WTC11 (cell line): ENCODE data around the gene ZIK1. TPM values are rescaled to one million over a fixed set of nuclear protein-coding genes. Genes with fewer than 3 reads are reported as not detected.

ENCODE experiments used
- ATAC-seq: fragments of 200-7000 bp; cut with Tn5 transposase; 2 replicates; pipeline ENCODE4 v1.10.0; 2021; ENCODE audit warnings: mild to moderate bottlenecking, moderate library complexity
- CTCF ChIA-PET: fragments of 300-600 bp; sonication (Branson Sonifier 250); formaldehyde crosslinking; loops from one replicate; lab custom pipeline; 2021; ENCODE audit warnings: antibody characterized with exemption; lab: Charles Lee
- POLR2A ChIA-PET: fragments of 350-600 bp; sonication (Branson Sonifier 250); formaldehyde crosslinking; loops from one replicate; lab custom pipeline; 2021; ENCODE audit warnings: antibody characterized with exemption; lab: Charles Lee
- DNase-seq: peaks from one replicate; pipeline ENCODE4 v3.0.0; 2021; ENCODE audit warnings: low spot score
- H3K27ac Mint-ChIP-seq: 2 replicates; pipeline ENCODE4 v1.8.0; 2021; ENCODE audit warnings: mixed read lengths
- H3K27me3 Mint-ChIP-seq: 2 replicates; pipeline ENCODE4 v1.8.0; 2021; ENCODE audit warnings: low read depth, mild to moderate bottlenecking, moderate library complexity, mixed read lengths
- H3K36me3 Mint-ChIP-seq: 2 replicates; pipeline ENCODE4 v1.8.0; 2021; ENCODE audit warnings: mixed read lengths
- H3K4me1 Mint-ChIP-seq: 2 replicates; pipeline ENCODE4 v1.8.0; 2022; ENCODE audit warnings: mixed read lengths
- H3K4me3 Mint-ChIP-seq: 2 replicates; pipeline ENCODE4 v1.8.0; 2021; ENCODE audit warnings: mild to moderate bottlenecking, moderate library complexity, mixed read lengths
- H3K9me3 Mint-ChIP-seq: 2 replicates; pipeline ENCODE4 v1.8.0; 2021; ENCODE audit warnings: mixed read lengths
- ATF1 ChIP-seq: sonication (generic); formaldehyde crosslinking; IDR thresholded peaks from 2 replicates; pipeline ENCODE4 v1.8.1; 2023; ENCODE audit warnings: mild to moderate bottlenecking, moderate library complexity, missing genetic modification reagents
- CBFB ChIP-seq: sonication (generic); formaldehyde crosslinking; IDR thresholded peaks from 2 replicates; pipeline ENCODE4 v1.8.1; 2022; ENCODE audit warnings: mild to moderate bottlenecking, low read depth, missing genetic modification reagents
- E2F1 ChIP-seq: sonication (generic); formaldehyde crosslinking; IDR thresholded peaks from 2 replicates; pipeline ENCODE4 v1.8.0; 2022; ENCODE audit warnings: mild to moderate bottlenecking, missing genetic modification reagents
- FOXK1 ChIP-seq: sonication (generic); formaldehyde crosslinking; IDR thresholded peaks from 2 replicates; pipeline ENCODE4 v1.8.0; 2022; ENCODE audit warnings: mild to moderate bottlenecking, moderate library complexity, missing genetic modification reagents
- GABPB1 ChIP-seq: sonication (generic); formaldehyde crosslinking; IDR thresholded peaks from 2 replicates; pipeline ENCODE4 v1.8.1; 2023; ENCODE audit warnings: mild to moderate bottlenecking, missing genetic modification reagents
- MYBL2 ChIP-seq: sonication (generic); formaldehyde crosslinking; IDR thresholded peaks from 2 replicates; pipeline ENCODE4 v1.8.1; 2023; ENCODE audit warnings: mild to moderate bottlenecking, moderate library complexity, missing genetic modification reagents
- NFE2L1 ChIP-seq: sonication (generic); formaldehyde crosslinking; IDR thresholded peaks from 2 replicates; pipeline ENCODE4 v1.8.1; 2023; ENCODE audit warnings: missing genetic modification reagents
- OVOL2 ChIP-seq: fragments of 250-450 bp; sonication (Bioruptor Pico); IDR thresholded peaks from 2 replicates; pipeline ENCODE4 v1.9.0; 2021; ENCODE audit warnings: mild to moderate bottlenecking, borderline replicate concordance
- TEAD1 ChIP-seq: sonication (generic); formaldehyde crosslinking; IDR thresholded peaks from 2 replicates; pipeline ENCODE4 v1.8.0; 2022; ENCODE audit warnings: mild to moderate bottlenecking, missing genetic modification reagents
- ZBTB21 ChIP-seq: sonication (generic); formaldehyde crosslinking; IDR thresholded peaks from 2 replicates; pipeline ENCODE4 v1.8.1; 2023; ENCODE audit warnings: mild to moderate bottlenecking, missing genetic modification reagents, borderline replicate concordance
- ZNF121 ChIP-seq: sonication (generic); formaldehyde crosslinking; IDR thresholded peaks from 2 replicates; pipeline ENCODE4 v1.8.0; 2023; ENCODE audit warnings: missing genetic modification reagents
- ZNF138 ChIP-seq: sonication (generic); formaldehyde crosslinking; conservative IDR thresholded peaks from 2 replicates; pipeline ENCODE4 v1.8.1; 2022; ENCODE audit warnings: mild to moderate bottlenecking, moderate library complexity, missing genetic modification reagents
- ZNF219 ChIP-seq: sonication (generic); formaldehyde crosslinking; IDR thresholded peaks from 2 replicates; pipeline ENCODE4 v1.8.0; 2023; ENCODE audit warnings: missing genetic modification reagents, mild to moderate bottlenecking, borderline replicate concordance
- ZNF232 ChIP-seq: sonication (generic); formaldehyde crosslinking; IDR thresholded peaks from 2 replicates; pipeline ENCODE4 v1.8.0; 2022; ENCODE audit warnings: mild to moderate bottlenecking, missing genetic modification reagents
- ZNF671 ChIP-seq: fragments of 250-450 bp; sonication (Bioruptor Pico); IDR thresholded peaks from 2 replicates; pipeline ENCODE4 v1.8.0; 2021; ENCODE audit warnings: mild to moderate bottlenecking
- total RNA-seq: library from RNA; stranded (reverse); gene quantifications from 3 replicates; pipeline ENCODE4 v1.2.3, GENCODE V29; 2021
- TF ChIP-seq, protein P1 (sequence below): fragments of 250-450 bp; sonication (Bioruptor Pico); IDR thresholded peaks from 2 replicates; pipeline ENCODE4 v2.1.2; 2022; ENCODE audit warnings: mild to moderate bottlenecking, moderate library complexity
- TF ChIP-seq, protein P2 (sequence below): fragments of 250-450 bp; sonication (Bioruptor Pico); IDR thresholded peaks from 2 replicates; pipeline ENCODE4 v1.9.0; 2021; ENCODE audit warnings: mild to moderate bottlenecking
- TF ChIP-seq, protein P3 (sequence below): sonication (generic); formaldehyde crosslinking; IDR thresholded peaks from 2 replicates; pipeline ENCODE4 v1.8.1; 2023; ENCODE audit warnings: mild to moderate bottlenecking, moderate library complexity, missing genetic modification reagents
- TF ChIP-seq, protein P4 (sequence below): sonication (generic); formaldehyde crosslinking; IDR thresholded peaks from 2 replicates; pipeline ENCODE4 v1.8.1; 2023; ENCODE audit warnings: mild to moderate bottlenecking, missing genetic modification reagents, moderate library complexity
- TF ChIP-seq, protein P5 (sequence below): sonication (generic); formaldehyde crosslinking; IDR thresholded peaks from 2 replicates; pipeline ENCODE4 v1.8.1; 2023; ENCODE audit warnings: mild to moderate bottlenecking, missing genetic modification reagents, borderline replicate concordance

The ZIK1 gene
- total RNA-seq, 1 experiment from 2014 or later, result 31.1 TPM

GRCh38 chr19:57587529-57587928, 3.6 kb downstream of the ZIK1 start (continued):
- TF ChIP-seq, protein P1, sequence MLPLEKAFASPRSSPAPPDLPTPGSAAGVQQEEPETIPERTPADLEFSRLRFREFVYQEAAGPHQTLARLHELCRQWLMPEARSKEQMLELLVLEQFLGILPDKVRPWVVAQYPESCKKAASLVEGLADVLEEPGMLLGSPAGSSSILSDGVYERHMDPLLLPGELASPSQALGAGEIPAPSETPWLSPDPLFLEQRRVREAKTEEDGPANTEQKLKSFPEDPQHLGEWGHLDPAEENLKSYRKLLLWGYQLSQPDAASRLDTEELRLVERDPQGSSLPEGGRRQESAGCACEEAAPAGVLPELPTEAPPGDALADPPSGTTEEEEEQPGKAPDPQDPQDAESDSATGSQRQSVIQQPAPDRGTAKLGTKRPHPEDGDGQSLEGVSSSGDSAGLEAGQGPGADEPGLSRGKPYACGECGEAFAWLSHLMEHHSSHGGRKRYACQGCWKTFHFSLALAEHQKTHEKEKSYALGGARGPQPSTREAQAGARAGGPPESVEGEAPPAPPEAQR (CRISPR knock-in tag), result no peak
- TF ChIP-seq, protein P2, sequence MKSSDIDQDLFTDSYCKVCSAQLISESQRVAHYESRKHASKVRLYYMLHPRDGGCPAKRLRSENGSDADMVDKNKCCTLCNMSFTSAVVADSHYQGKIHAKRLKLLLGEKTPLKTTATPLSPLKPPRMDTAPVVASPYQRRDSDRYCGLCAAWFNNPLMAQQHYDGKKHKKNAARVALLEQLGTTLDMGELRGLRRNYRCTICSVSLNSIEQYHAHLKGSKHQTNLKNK (CRISPR knock-in tag), result no peak
- TF ChIP-seq ZNF138 (CRISPR knock-in tag), result no peak

GRCh38 chr19:57599377-57599760, 15.4 kb downstream of the ZIK1 start:
- DNase-seq, result no peak
- no peak for ATAC-seq
- Mint-ChIP-seq H3K4me3 (peak overlapping the region; percentile 81), H3K36me3 (peaks cover 8% of the 10 kb centered on the region), H3K9me3 (peaks cover 11% of the 10 kb centered on the region), H3K27ac (no peak overlapping the region), H3K4me1 (peaks cover 9% of the 10 kb centered on the region), H3K27me3 (peaks cover 7% of the 10 kb centered on the region)
- ChIA-PET POLR2A (no interaction called here), CTCF (interaction anchor here (1.0 to 1.2 kb wide), 3 partner anchors 16 to 82 kb away, joined by 3 to 4 read pairs (median 3); partner anchors contain the start of gene ZNF551)
- TF ChIP-seq OVOL2 (CRISPR knock-in tag) (no peak), FOXK1 (CRISPR knock-in tag) (no peak), ZNF671 (no peak), ATF1 (no peak), ZNF121 (no peak), ZBTB21 (no peak), ZNF232 (CRISPR knock-in tag) (no peak), MYBL2 (no peak)
- TF ChIP-seq, protein P3, sequence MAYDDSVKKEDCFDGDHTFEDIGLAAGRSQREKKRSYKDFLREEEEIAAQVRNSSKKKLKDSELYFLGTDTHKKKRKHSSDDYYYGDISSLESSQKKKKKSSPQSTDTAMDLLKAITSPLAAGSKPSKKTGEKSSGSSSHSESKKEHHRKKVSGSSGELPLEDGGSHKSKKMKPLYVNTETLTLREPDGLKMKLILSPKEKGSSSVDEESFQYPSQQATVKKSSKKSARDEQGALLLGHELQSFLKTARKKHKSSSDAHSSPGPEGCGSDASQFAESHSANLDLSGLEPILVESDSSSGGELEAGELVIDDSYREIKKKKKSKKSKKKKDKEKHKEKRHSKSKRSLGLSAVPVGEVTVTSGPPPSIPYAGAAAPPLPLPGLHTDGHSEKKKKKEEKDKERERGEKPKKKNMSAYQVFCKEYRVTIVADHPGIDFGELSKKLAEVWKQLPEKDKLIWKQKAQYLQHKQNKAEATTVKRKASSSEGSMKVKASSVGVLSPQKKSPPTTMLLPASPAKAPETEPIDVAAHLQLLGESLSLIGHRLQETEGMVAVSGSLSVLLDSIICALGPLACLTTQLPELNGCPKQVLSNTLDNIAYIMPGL (CRISPR knock-in tag), result no peak
- TF ChIP-seq, protein P4, sequence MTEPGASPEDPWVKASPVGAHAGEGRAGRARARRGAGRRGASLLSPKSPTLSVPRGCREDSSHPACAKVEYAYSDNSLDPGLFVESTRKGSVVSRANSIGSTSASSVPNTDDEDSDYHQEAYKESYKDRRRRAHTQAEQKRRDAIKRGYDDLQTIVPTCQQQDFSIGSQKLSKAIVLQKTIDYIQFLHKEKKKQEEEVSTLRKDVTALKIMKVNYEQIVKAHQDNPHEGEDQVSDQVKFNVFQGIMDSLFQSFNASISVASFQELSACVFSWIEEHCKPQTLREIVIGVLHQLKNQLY (CRISPR knock-in tag), result no peak

DNA sequence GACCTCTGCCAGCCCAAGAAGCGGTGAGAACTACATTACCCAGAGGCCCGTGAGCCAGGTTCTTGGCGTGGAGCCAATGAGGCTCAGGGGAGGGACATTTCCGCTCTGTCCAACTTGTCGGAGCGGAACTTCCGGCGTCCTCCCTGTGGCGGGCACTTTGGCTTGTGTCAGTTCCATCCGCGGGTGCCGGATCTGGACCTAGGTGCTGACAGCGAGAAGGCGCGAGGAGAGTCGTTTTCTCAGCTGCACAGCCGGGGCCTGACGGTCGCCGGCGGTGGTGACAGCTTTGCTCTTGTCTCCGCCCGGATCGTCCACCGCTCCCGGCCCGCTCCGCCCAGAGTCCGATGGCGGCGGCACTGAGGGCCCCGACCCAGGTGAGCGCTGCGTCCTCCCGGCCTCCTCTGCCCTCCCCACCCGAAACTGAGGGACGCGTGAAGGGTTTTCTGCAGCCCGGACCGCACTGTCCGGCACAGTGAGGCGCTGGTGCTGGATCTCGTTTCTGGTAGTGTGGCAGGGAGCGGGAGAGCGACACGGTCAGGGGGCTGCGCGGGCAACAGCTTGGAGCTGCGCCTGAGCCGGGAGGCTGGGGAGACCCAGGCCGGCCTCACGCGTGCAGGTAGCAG, 15.9 kb downstream of the ZIK1 start, which contains the start of gene ZNF530:
TSS of gene ZNF530 (plus strand) at position 125 of the 623 bp plus-strand sequence. CDS start 4,461 bp downstream, outside the sequence.
- Mint-ChIP-seq H3K36me3 (peaks cover 11% of the 10 kb centered on the region), H3K9me3 (peaks cover 11% of the 10 kb centered on the region), H3K4me3 (peak within 1 kb of the TSS; percentile 81), H3K4me1 (peaks cover 9% of the 10 kb centered on the region), H3K27me3 (peaks cover 7% of the 10 kb centered on the region), H3K27ac (no peak within 1 kb of the TSS)
- CTCF ChIA-PET, result interaction anchor here (1.0 to 1.4 kb wide), 4 partner anchors 14 to 82 kb away, joined by 3 to 4 read pairs (median 4); partner anchors contain the start of genes ZNF134 and ZNF551
- POLR2A ChIA-PET, result interaction anchor here (1.2 kb wide), 1 partner anchor 17 kb away, joined by 3 read pairs; no protein-coding TSS in a partner anchor
- DNase-seq (peak; percentile 91), ATAC-seq (peak; percentile 100)
- TF ChIP-seq GABPB1 (CRISPR knock-in tag) (peak; percentile 72), CBFB (CRISPR knock-in tag) (no peak), NFE2L1 (peak; percentile 28; the same call in 1 of the 2 replicates), TEAD1 (CRISPR knock-in tag) (0 out of 2 replicates have a peak, but pooled peaks have one; percentile 21), E2F1 (CRISPR knock-in tag) (peak; percentile 21; the same call in 1 of the 2 replicates), ZNF219 (no peak)
- TF ChIP-seq, protein P5, sequence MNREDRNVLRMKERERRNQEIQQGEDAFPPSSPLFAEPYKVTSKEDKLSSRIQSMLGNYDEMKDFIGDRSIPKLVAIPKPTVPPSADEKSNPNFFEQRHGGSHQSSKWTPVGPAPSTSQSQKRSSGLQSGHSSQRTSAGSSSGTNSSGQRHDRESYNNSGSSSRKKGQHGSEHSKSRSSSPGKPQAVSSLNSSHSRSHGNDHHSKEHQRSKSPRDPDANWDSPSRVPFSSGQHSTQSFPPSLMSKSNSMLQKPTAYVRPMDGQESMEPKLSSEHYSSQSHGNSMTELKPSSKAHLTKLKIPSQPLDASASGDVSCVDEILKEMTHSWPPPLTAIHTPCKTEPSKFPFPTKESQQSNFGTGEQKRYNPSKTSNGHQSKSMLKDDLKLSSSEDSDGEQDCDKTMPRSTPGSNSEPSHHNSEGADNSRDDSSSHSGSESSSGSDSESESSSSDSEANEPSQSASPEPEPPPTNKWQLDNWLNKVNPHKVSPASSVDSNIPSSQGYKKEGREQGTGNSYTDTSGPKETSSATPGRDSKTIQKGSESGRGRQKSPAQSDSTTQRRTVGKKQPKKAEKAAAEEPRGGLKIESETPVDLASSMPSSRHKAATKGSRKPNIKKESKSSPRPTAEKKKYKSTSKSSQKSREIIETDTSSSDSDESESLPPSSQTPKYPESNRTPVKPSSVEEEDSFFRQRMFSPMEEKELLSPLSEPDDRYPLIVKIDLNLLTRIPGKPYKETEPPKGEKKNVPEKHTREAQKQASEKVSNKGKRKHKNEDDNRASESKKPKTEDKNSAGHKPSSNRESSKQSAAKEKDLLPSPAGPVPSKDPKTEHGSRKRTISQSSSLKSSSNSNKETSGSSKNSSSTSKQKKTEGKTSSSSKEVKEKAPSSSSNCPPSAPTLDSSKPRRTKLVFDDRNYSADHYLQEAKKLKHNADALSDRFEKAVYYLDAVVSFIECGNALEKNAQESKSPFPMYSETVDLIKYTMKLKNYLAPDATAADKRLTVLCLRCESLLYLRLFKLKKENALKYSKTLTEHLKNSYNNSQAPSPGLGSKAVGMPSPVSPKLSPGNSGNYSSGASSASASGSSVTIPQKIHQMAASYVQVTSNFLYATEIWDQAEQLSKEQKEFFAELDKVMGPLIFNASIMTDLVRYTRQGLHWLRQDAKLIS (CRISPR knock-in tag), result no peak
